Activated CD4-positive, alpha-beta T cell treated with anti-CD3 and anti-CD28 coated beads, Interleukin-2, Interleukin-6, amounts not matched to agents 100 ng/mL and 50 ng/mL, durations not matched to agents 16 hours and 8 hours (primary cell): ENCODE data around the gene RNF130.
"Not testable (repeated sequence)": the region's sequence is repeated elsewhere in the genome, so short reads cannot be mapped to it uniquely, and the experiment has no call there.

ENCODE experiments used
- DNase-seq: peaks from one replicate; pipeline ENCODE4 v3.0.0-alpha.2; 2020

Gene RNF130

DNA sequence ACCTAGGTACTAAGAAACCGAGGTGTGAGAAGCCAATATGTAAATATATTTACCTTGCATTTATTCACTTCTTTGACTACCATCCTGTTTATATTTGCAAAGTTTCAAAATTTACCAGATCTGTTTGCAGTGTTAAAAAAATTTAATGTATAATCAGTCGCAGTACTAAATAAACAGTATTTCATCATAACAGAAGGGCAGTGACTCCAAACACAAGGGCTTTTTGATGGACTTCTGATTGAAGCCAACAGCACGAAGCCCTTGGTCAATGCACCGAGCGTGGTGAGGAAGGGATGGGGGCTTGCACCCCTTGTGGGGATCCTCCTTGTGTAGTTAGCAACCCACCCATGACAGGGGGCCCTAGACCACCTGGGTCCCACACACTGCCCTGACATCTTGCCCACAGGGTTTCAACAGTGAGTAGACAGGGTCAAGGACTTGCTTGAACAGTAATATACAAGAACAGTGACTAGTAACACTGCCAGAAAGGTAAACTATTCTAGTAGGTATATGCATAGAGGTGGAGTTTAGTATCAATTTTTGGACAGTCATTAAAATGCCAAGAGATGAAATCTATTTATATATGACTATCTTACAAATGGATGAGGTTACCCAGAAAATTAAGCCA, 111.2 kb downstream of the RNF130 start:
- no peak for DNase-seq

GRCh38 chr5:179959641-179960040, 111.9 kb downstream of the RNF130 start:
- DNase-seq = no peak

GRCh38 chr5:179959118-179959517, 112.4 kb downstream of the RNF130 start:
- not testable (repeated sequence) for DNase-seq

DNA sequence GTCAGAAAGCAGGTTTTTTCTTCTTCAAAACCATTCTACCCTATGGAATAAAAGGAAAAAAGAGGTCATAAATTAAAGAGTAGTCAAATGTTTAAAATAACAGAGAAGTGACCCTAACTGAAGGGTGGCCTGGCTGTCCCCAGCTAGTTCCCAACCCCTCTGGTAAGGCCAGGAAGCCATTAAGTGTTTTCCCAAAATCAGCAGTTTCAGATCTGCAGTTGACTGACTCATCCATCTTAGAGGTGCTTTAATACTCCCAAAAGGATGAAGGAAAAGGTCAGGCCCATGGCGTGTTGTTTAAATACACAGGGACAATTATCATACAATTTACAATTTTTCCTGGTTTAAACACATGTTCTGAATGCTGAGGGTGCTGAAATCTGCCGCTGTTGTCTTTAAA, 115.9 kb downstream of the RNF130 start:
- no peak for DNase-seq

- DNase-seq = no peak
Observed at GRCh38 chr5:179955062-179955461, 116.5 kb downstream of the RNF130 start.

DNA sequence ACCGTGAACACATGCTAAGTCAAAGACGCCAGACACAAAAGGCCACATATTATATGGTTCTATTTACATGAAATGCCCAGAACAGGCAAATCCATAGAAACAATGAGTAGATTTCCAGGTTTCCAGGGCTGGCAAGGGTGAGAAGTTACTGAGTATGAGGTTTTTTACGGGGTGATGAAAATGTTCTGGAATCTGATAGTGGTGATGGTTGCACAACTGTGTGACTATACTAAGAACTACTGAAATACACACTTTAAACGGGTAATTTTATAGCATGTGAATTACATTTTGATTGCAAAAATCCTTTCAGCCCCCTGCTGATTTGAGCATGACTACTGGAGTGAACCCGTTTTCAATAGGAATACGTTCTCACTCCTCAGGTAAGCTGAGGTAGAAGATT, 117.1 kb downstream of the RNF130 start:
- no peak for DNase-seq

DNA sequence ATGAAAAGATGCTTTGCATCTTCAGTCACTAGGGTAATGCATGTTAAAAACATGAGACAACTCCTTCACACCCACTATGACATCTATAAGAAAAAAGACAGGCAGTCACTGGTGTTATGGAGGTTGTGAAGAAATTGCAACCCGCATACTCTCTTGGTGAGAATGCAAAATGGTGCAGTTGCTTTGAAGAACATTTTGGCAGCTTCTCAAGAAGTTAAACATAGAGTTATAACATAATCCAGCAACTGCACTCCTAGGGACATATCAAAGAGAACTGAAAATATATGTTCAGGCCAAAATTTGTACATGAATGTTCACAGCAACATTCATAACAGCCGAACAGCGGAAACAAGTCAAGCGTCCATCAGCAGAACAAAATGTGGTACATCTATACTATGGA, 117.6 kb downstream of the RNF130 start:
- no peak for DNase-seq

DNA sequence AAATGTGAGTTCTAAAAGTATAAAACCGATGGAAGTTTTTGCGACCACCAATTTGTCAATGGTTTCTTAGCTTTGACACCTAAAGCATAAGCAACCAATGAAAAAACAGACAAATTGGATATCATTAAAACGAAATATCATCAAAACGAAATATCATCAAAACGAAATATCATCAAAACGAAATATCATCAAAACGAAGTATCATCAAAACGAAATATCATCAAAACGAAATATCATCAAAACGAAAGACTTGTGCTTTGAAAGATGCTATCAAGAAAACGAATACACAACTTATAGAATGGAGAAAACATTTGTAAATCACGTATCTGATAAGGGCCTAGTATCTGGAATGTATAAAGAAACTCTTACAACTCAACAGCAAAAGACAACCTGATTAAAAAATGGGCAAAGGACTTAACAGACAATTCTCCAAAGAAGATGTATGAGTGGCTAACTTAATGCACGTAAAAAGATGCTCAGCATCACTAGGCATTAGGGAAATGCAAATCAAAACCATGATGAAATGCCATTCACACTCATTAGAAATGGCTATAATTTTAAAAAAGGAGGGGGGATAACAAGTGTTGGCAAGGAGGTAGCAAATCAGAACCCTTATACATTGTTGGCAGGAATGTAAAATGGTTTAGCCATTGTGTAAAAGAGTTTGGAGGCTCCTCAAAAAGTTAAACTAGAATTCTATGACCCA, 134.4 kb downstream of the RNF130 start:
- DNase-seq = no peak

DNA sequence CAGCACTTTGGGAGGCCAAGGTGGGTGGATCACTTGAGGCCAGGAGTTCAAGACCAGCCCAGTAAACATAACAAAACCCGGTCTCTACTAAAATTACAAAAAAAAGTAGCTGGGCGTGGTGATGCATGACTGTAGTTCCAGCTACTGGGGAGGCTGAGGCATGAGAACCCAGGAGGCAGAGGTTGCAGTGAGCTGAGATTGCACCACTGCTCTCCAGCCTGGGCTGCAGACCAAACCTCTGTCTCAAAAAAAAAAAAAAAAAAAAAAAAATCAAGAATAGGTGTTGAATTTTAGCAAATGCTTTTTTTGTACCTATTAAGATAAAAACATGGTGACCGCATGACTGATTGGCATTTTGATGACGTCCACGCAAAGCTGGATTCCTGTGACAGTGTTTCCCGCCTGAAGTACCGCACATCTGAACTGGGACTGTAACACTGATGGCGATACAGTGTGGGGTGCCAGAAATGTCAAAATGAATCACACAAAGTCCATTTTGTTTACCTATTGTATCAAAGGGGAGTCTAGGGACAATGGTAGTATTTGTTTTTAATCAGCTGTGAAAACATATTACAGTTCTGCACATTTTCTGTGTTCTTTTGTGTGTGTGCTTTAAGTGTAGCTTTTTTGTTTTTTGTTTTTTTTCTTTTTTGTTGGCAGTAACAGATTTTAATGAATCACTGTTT, 140.6 kb downstream of the RNF130 start:
- DNase-seq = no peak

GRCh38 chr5:179927824-179928223, 143.7 kb downstream of the RNF130 start:
- DNase-seq = no peak

- DNase-seq = no peak
Observed at GRCh38 chr5:179926657-179927056, 144.9 kb downstream of the RNF130 start.

- no peak for DNase-seq
Observed at GRCh38 chr5:179923436-179923835, 148.1 kb downstream of the RNF130 start.

DNA sequence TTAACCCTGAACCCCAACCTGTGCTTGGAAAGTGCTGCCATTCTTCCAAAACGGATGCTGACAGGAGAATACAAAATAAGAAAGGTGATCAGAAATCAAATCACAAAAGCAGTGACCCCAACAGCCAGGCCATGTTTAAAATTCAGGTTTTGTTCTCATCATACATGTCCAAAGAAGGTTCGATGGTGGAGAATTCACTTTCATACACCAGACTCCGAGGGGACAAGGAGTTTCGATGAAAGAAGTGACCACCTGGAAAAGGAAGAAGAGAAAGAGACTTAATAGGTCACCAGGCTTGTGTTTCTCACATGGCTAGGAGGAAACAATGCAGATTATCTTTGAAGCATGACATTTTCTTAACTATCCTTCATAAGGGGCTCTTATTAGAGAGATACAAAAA, 151.4 kb downstream of the RNF130 start:
- DNase-seq = no peak

GRCh38 chr5:179919487-179920060, 152.0 kb downstream of the RNF130 start:
- no peak for DNase-seq

DNA sequence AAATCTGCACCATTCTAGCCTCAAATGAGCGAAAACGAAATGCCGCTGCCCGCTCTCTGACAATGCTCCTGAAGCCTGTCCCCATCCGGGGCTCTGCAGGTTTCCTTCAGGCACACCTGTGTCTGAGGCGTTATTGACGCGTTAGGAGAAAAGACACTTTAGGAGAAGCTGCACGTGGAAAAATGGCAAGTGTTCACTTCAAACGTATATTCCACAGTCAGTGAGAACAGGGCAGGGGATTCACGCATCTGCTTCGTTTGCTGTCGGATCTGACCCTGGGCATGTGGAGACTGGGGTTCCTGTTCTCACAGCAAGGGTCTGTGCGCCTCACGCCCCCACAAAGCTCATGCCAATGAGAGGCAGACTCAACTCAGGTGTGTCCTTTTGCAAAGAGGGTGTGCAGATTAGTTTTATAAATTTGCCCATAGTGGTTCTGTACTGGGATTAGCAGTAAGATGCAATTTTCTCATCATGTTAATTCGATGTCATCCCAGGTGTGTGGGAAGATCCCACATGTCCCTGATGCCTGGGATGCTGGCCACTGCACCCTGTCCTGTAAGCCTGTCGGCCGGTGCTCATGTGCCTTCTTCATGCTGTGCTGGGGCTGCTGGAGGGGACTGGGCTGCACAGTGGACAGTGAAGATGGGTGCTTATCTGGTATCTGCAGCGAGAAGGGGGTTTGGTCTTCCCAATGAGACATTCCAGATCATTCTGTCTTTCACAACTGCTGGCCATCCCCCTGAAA, 152.6 kb downstream of the RNF130 start:
- DNase-seq = no peak

- no peak for DNase-seq
Observed at GRCh38 chr5:179916523-179916922, 155.0 kb downstream of the RNF130 start.

- DNase-seq = no peak
Observed at GRCh38 chr5:179915406-179915935, 156.1 kb downstream of the RNF130 start.

GRCh38 chr5:179914032-179914755, 157.4 kb downstream of the RNF130 start:
- DNase-seq = peak; percentile 26

- no peak for DNase-seq
Observed at GRCh38 chr5:179913461-179913860, 158.1 kb downstream of the RNF130 start.

- no peak for DNase-seq
Observed at GRCh38 chr5:179912951-179913350, 158.6 kb downstream of the RNF130 start.

GRCh38 chr5:179912386-179912785, 159.2 kb downstream of the RNF130 start:
- DNase-seq = no peak

DNA sequence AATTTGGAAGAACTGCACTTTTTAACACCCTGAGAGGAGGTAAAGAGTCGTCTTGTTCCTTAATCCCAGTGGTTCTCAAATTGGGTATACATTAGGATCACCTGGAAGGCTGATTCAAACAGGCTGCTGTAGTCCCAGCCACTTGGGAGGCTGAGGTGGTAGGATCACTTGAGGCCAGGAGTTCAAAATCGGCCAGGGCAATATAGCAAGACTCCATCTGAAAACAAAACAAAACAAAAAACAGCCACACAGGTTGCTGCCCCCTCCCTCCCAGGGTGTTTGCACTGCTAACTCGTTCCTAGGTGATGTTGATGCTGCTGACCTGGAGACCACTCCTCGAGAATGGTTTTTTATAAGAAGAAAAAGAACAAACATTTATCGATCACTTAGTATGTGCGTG, 162.3 kb downstream of the RNF130 start:
- DNase-seq = no peak
